HG02885 (cell line): ENCODE data around the gene LCE4A.

ENCODE experiments used
- ATAC-seq: cut with Tn5 transposase; IDR thresholded peaks from one replicate; pipeline ENCODE4 v1.9.1; 2021; ENCODE audit warnings: mild to moderate bottlenecking; ENCODE audit not compliant: unreplicated experiment, poor library complexity

The LCE4A gene

GRCh38 chr1:152745289-152745704, 37.3 kb downstream of the LCE4A start:
- ATAC-seq = no peak

GRCh38 chr1:152745765-152746444, 37.9 kb downstream of the LCE4A start:
- no peak for ATAC-seq

DNA sequence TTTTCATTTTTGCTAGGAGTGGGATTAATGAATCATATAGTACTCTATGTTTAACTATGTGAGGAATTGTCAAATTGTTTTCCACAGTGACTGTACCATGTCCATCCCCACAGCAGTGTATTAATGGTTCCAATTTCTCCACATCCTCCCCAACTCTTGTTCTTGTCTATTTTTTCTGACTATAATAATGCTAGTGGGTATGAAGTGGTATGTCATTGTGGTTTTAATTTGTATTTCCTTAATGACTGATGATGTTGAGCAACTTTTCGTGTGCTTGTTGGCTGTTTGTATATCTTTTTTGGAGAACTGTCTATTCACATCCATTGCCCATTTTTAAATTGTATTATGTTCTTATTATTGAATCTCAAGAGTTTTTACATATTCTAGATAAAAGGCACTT, 39.9 kb downstream of the LCE4A start:
- no peak for ATAC-seq

- no peak for ATAC-seq
Observed at GRCh38 chr1:152752225-152752624, 44.3 kb downstream of the LCE4A start.

GRCh38 chr1:152753586-152753985, 45.6 kb downstream of the LCE4A start:
- ATAC-seq = no peak

DNA sequence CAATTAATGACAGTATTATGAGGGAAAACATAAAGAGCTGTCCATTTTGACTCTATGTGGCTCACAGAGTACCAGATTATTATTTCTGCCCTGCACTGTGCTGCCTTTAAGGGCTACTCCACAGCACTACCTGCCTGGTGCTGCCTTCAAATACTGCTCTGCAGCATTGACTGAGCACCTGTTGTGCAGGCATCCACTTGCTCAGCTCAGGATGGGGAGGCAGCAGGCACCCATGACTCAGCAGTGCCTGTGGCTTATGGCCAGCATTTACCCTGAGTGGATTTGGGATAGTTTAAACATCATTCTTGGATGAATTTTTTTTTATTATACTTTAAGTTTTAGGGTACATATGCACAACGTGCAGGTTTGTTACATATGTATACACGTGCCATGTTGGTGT, 48.9 kb downstream of the LCE4A start:
- ATAC-seq = no peak

- no peak for ATAC-seq
Observed at GRCh38 chr1:152757747-152758146, 49.8 kb downstream of the LCE4A start, which contains the start of gene KPRP. Gene KPRP (plus strand): TSS chr1:152758025. CDS start chr1:152759589, 1,564 bp downstream.

GRCh38 chr1:152758636-152759035, 50.7 kb downstream of the LCE4A start:
- no peak for ATAC-seq
